GM12873 (cell line): ENCODE data around the gene ADAD1.

Source experiments
- CTCF ChIP-seq: IDR thresholded peaks from 2 replicates; pipeline ENCODE4 v1.5.1; 2012; ENCODE audit warnings: low read depth, mild to moderate bottlenecking, moderate library complexity, low read length, control low read depth; ENCODE audit not compliant: insufficient read depth; ENCODE audit errors: missing control alignments

The ADAD1 gene

GRCh38 chr4:122356317-122356808 is 22.4 kb upstream of the ADAD1 start:
- no peak for TF ChIP-seq CTCF

GRCh38 chr4:122360754-122361153 is 18.1 kb upstream of the ADAD1 start:
- no peak for TF ChIP-seq CTCF

- TF ChIP-seq CTCF: no peak
These were observed 14.0 kb upstream of the ADAD1 start for GRCh38 chr4:122364700-122365404.

GRCh38 chr4:122377352-122377751 is 1.5 kb upstream of the ADAD1 start:
- TF ChIP-seq CTCF: no peak

GRCh38 chr4:122379239-122379638 is 428 bp downstream of the ADAD1 start:
- no peak for TF ChIP-seq CTCF

- no peak for TF ChIP-seq CTCF
These were observed 4.5 kb downstream of the ADAD1 start for GRCh38 chr4:122383341-122383740.

- TF ChIP-seq CTCF: no peak
These were observed 5.4 kb downstream of the ADAD1 start for GRCh38 chr4:122384245-122384644.

GRCh38 chr4:122393276-122393675 is 14.5 kb downstream of the ADAD1 start:
- TF ChIP-seq CTCF: no peak
